SK-N-SH treated with all-trans-retinoic acid at 6 μM for 48 hours (cell line): Measurements from ENCODE around the gene SDC1.

Experiments used
- ZNF565 ChIP-seq: fragments of 450-650 bp; formaldehyde crosslinking; conservative IDR thresholded peaks from 2 replicates; pipeline ENCODE4 v1.5.0; 2020; ENCODE audit warnings: low read depth, mild to moderate bottlenecking, moderate library complexity
- TF ChIP-seq, protein P1 (sequence below): fragments of 250-450 bp; sonication (Bioruptor Pico); IDR thresholded peaks from 2 replicates; pipeline ENCODE4 v1.8.0; 2020; ENCODE audit warnings: mild to moderate bottlenecking, moderate library complexity, borderline replicate concordance

DNA sequence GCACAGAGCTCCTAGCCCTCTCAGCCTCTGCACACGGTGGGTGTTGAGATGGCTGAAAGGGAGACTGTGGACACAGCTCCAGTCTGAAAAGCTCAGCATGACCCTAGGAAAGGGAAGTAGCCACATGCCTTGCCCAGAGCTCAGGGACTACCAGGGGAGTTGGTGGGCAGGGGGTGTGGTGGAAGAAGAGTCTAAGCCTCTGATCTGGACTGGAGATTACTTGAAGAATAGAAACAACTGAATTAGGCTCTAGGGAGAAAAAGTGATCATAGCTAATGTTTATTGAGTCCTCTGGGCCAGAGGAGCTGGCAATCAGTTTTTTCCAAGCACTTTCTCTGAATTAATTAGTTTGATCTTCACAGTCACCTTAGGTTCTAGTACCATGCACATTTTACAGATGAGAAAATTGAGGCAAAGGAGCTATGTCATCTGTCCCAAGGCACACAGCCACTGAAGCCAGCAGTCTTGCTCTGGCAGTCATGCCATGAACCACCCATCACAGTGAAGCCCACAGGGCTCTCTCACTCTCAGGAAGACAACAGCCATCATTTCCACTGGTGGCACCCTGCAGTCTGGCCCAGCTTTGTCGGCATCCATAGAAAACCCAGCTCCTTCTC lies 10.3 kb downstream of the SDC1 start:
- TF ChIP-seq, protein P1, sequence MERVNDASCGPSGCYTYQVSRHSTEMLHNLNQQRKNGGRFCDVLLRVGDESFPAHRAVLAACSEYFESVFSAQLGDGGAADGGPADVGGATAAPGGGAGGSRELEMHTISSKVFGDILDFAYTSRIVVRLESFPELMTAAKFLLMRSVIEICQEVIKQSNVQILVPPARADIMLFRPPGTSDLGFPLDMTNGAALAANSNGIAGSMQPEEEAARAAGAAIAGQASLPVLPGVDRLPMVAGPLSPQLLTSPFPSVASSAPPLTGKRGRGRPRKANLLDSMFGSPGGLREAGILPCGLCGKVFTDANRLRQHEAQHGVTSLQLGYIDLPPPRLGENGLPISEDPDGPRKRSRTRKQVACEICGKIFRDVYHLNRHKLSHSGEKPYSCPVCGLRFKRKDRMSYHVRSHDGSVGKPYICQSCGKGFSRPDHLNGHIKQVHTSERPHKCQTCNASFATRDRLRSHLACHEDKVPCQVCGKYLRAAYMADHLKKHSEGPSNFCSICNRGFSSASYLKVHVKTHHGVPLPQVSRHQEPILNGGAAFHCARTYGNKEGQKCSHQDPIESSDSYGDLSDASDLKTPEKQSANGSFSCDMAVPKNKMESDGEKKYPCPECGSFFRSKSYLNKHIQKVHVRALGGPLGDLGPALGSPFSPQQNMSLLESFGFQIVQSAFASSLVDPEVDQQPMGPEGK (CRISPR knock-in tag) = no peak
- TF ChIP-seq ZNF565 (CRISPR knock-in tag) = no peak
